Endothelial cell of umbilical vein (primary cell): ENCODE data around the gene CACNB4. TPM values are rescaled to one million over a fixed set of nuclear protein-coding genes. Genes with fewer than 3 reads are reported as not detected.

Source experiments
- BruUV-seq: library from RNA; stranded (reverse); fragments of 400-500 nt; replicated peaks from 2 replicates; lab custom pipeline; 2021; lab: Mats Ljungman, UMichigan
- CTCF ChIA-PET: fragments of 300-600, 350-600 bp; sonication (Branson Sonifier 250); formaldehyde crosslinking; loops from one replicate; lab custom pipeline; 2021; ENCODE audit warnings: antibody characterized with exemption, inconsistent platforms; lab: Charles Lee
- POLR2A ChIA-PET: fragments of 300-600, 350-600 bp; sonication (Branson Sonifier 250); formaldehyde crosslinking; loops from one replicate; lab custom pipeline; 2021; ENCODE audit warnings: antibody characterized with exemption, inconsistent platforms; lab: Charles Lee
- DNase-seq: peaks from one replicate; pipeline ENCODE4 v3.0.0-alpha.2; 2011; ENCODE audit warnings: low read depth, low spot score
- FAIRE-seq: peaks from 2 replicates; lab custom pipeline; 2011; peaks lifted over from hg19 to GRCh38; lab: Jason Lieb, UNC
- H2AFZ ChIP-seq: 2 replicates; pipeline ENCODE4 v1.6.0; 2012; ENCODE audit warnings: low read depth, low read length, control low read depth, inconsistent platforms
- H3K27ac ChIP-seq: 2 replicates; pipeline ENCODE4 v1.5.1; 2011; ENCODE audit warnings: low read depth, mild to moderate bottlenecking, control low read depth, low read length, moderate library complexity; ENCODE audit not compliant: insufficient read depth
- H3K27me3 ChIP-seq, 2 experiments: 2 replicates each; pipeline versions ENCODE4 v1.6.0 to v1.6.1; 2011; ENCODE audit warnings: low read length in 2 of 2, mixed read lengths in 1 of 2; ENCODE audit not compliant: control insufficient read depth in 2 of 2, insufficient read depth in 2 of 2
- H3K36me3 ChIP-seq, 2 experiments: 2 replicates in 1 of 2; 3 replicates in 1 of 2; pipeline ENCODE4 v1.5.1; 2011; ENCODE audit warnings: low read length in 2 of 2, mild to moderate bottlenecking in 1 of 2, moderate library complexity in 1 of 2; ENCODE audit not compliant: control insufficient read depth in 2 of 2, insufficient read depth in 2 of 2; ENCODE audit errors: extremely low read depth in 1 of 2
- H3K4me1 ChIP-seq: 3 replicates; pipeline ENCODE4 v1.5.1; 2011; ENCODE audit warnings: mild to moderate bottlenecking, low read length; ENCODE audit not compliant: control insufficient read depth, insufficient read depth; ENCODE audit errors: extremely low read depth
- H3K4me2 ChIP-seq: 2 replicates; pipeline ENCODE4 v1.6.1; 2011; ENCODE audit warnings: low read length, control low read depth, mixed read lengths; ENCODE audit not compliant: insufficient read depth
- H3K4me3 ChIP-seq, 3 experiments: fragments of 200-600 bp in 1 of 3; sonication (generic), shearing (Covaris generic) in 1 of 3; replicated peaks in 1 of 3; 2 replicates each; pipeline ENCODE4 v1.5.1; 2011 to 2016; ENCODE audit warnings: control low read depth in 3 of 3, low read length in 3 of 3, mild to moderate bottlenecking in 2 of 3, inconsistent platforms in 1 of 3, low read depth in 1 of 3, moderate library complexity in 1 of 3; ENCODE audit not compliant: insufficient read depth in 1 of 3
- H3K79me2 ChIP-seq: 2 replicates; pipeline ENCODE4 v1.6.0; 2012; ENCODE audit warnings: low read length, inconsistent platforms; ENCODE audit not compliant: control insufficient read depth, insufficient read depth
- H3K9ac ChIP-seq: replicated peaks from 2 replicates; pipeline ENCODE3; 2011; ENCODE audit warnings: low read length, control low read depth; ENCODE audit not compliant: insufficient read depth; ENCODE audit errors: extremely low read depth
- H3K9me1 ChIP-seq: replicated peaks from 3 replicates; pipeline ENCODE4 v1.6.0; 2011; ENCODE audit warnings: mild to moderate bottlenecking, low read length; ENCODE audit not compliant: control insufficient read depth, insufficient read depth; ENCODE audit errors: extremely low read depth
- H3K9me3 ChIP-seq: replicated peaks from 2 replicates; pipeline ENCODE4 v1.5.1; 2012; ENCODE audit warnings: low read length, inconsistent platforms; ENCODE audit not compliant: control insufficient read depth, insufficient read depth
- H4K20me1 ChIP-seq: replicated peaks from 2 replicates; pipeline ENCODE3; 2011; ENCODE audit warnings: mild to moderate bottlenecking, low read length; ENCODE audit not compliant: control insufficient read depth, insufficient read depth; ENCODE audit errors: extremely low read depth
- EZH2 ChIP-seq: IDR thresholded peaks from 2 replicates; pipeline ENCODE4 v1.6.1; 2012; ENCODE audit warnings: borderline replicate concordance, low read depth, mild to moderate bottlenecking, moderate library complexity, low read length, inconsistent platforms; ENCODE audit not compliant: severe bottlenecking
- FOS ChIP-seq: IDR thresholded peaks from 2 replicates; pipeline ENCODE4 v1.6.1; 2011; ENCODE audit warnings: mild to moderate bottlenecking, low read length, moderate library complexity, borderline replicate concordance; ENCODE audit not compliant: insufficient read depth
- GATA2 ChIP-seq: IDR thresholded peaks from 2 replicates; pipeline ENCODE4 v1.7.0; 2011; ENCODE audit warnings: low read depth, mild to moderate bottlenecking, moderate library complexity, mixed read lengths, low read length; ENCODE audit not compliant: insufficient read length, insufficient read depth
- JUN ChIP-seq: IDR thresholded peaks from 2 replicates; pipeline ENCODE4 v1.6.1; 2011; ENCODE audit warnings: borderline replicate concordance, low read depth; ENCODE audit not compliant: insufficient read length, insufficient read depth
- POLR2AphosphoS5 ChIP-seq: IDR thresholded peaks from 2 replicates; pipeline ENCODE4 v1.6.1; 2012; ENCODE audit warnings: low read depth, mild to moderate bottlenecking, control low read depth, low read length, moderate library complexity; ENCODE audit not compliant: insufficient read depth
- dilution Hi-C: fragments of 300-500 bp; cut with MboI; formaldehyde crosslinking; loops from one replicate; pipeline ENCODE4 v1.15.0; 2019; ENCODE audit warnings: low sequenced_read_pairs; ENCODE audit not compliant: extremely low pct_ligation_motif_present
- intact Hi-C: fragments of 100-400 bp; cut with micrococcal nuclease; formaldehyde crosslinking; loops from one replicate; pipeline ENCODE4 v1.10.0; 2022
- polyA plus RNA-seq, 4 experiments: library from polyadenylated mRNA; depleted of rRNA in 3 of 4; stranded (reverse) in 3 of 4; unstranded in 1 of 4; fragments of >200 nt; gene quantifications; 2 replicates each; pipeline versions ENCODE4 v1.2.1 to v1.2.3, GENCODE V29; 2011 to 2012; ENCODE audit warnings: missing spikeins in 1 of 4
- total RNA-seq: library from RNA; stranded (reverse); gene quantifications from 2 replicates; pipeline ENCODE4 v1.2.3, GENCODE V29; 2021
- TF ChIP-seq, protein P1 (sequence below), 2 donors: IDR thresholded peaks; 1 replicate in 1 of 2; 2 replicates in 1 of 2; pipeline ENCODE4 v1.5.1; 2011; ENCODE audit warnings: low read length in 2 of 2, mild to moderate bottlenecking in 2 of 2, moderate library complexity in 2 of 2, control low read depth in 1 of 2, inconsistent platforms in 1 of 2, low read depth in 1 of 2; ENCODE audit not compliant: insufficient read depth in 1 of 2; ENCODE audit errors: extremely low read depth in 1 of 2

Gene CACNB4
- total and polyA plus RNA-seq, 2 donors (not counting 3 experiments of a cell fraction or from before 2014, with no cell fraction given): 0.23 to 0.58 TPM

DNA sequence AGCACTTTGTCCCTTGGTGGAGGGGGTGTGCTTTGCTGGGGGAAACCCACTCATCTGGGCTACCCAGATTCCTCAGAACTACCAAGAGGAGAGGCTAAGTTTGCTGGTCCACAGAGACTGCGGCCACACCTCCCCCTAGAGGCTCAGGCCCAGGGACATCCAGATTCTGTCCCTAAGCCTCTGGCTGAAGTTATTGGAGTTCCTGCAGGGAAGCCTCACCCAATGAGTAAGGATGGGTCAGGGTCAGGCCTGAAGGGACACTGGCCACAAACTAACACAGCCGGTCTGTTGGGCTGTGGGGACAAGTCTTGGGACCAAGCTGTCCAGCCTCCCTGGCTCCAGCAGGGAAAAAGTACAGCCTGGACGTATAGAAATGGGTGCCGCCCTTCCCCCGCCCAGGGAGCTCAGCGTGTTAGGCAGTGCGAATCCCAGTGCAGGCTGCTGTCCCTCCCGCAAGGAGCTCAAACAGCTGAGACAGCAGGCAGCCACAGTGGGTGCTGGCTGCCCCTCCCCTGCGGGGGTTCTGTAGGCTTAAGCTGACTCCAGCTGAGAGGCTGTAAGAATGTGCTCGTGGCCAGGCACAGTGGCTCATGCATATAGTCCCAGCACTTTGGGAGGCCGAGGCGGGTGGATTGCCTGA lies 183.7 kb downstream of the CACNB4 start:
- Histone ChIP-seq H2AFZ (no peak overlapping the region), H3K4me3 (no peak overlapping the region), H3K4me2 (no peak overlapping the region), H3K27me3 (no peaks in the 10 kb centered on the region), H3K4me1 (no peaks in the 10 kb centered on the region), H3K9me3 (no peaks in the 10 kb centered on the region), H3K9ac (no peak overlapping the region), H3K27ac (no peak overlapping the region), H3K9me1 (no peaks in the 10 kb centered on the region), H3K36me3 (no peaks in the 10 kb centered on the region), H3K79me2 (no peaks in the 10 kb centered on the region), H4K20me1 (no peaks in the 10 kb centered on the region)
- TF ChIP-seq EZH2: no peak
- no peak for TF ChIP-seq FOS
- TF ChIP-seq GATA2: no peak
- no peak for TF ChIP-seq POLR2AphosphoS5
- TF ChIP-seq, protein P1, sequence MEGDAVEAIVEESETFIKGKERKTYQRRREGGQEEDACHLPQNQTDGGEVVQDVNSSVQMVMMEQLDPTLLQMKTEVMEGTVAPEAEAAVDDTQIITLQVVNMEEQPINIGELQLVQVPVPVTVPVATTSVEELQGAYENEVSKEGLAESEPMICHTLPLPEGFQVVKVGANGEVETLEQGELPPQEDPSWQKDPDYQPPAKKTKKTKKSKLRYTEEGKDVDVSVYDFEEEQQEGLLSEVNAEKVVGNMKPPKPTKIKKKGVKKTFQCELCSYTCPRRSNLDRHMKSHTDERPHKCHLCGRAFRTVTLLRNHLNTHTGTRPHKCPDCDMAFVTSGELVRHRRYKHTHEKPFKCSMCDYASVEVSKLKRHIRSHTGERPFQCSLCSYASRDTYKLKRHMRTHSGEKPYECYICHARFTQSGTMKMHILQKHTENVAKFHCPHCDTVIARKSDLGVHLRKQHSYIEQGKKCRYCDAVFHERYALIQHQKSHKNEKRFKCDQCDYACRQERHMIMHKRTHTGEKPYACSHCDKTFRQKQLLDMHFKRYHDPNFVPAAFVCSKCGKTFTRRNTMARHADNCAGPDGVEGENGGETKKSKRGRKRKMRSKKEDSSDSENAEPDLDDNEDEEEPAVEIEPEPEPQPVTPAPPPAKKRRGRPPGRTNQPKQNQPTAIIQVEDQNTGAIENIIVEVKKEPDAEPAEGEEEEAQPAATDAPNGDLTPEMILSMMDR (IDR thresholded peaks at IDR 0.05; ENCODE audit: extremely low read depth in 1 of 2, insufficient read depth in 1 of 2, low read depth in 1 of 2, low read length in 2 of 2): no peak
- TF ChIP-seq JUN: no peak
- dilution Hi-C loops (no loop called here), intact Hi-C loops (no loop called here)
- POLR2A ChIA-PET: no interaction called here
- no TSS peak for BruUV-seq
- no peak for FAIRE-seq
- DNase-seq: no peak
- CTCF ChIA-PET: no interaction called here
